Stomach (tissue), 4 donors: Measurements from ENCODE around the gene STK31.

ENCODE experiments used
- POLR2A ChIP-seq, 4 donors: fragments of 450-650 bp; IDR thresholded peaks; one replicate each; pipeline ENCODE4 v1.6.1; 2016; ENCODE audit warnings: antibody characterized with exemption in 4 of 4, control low read depth in 2 of 4, mild to moderate bottlenecking in 1 of 4, moderate library complexity in 1 of 4
- POLR2AphosphoS5 ChIP-seq, 3 donors: sonication (generic); formaldehyde crosslinking; IDR thresholded peaks; one replicate each; pipeline ENCODE4 v1.6.1; 2016; ENCODE audit warnings: antibody characterized with exemption in 3 of 3
- TF ChIP-seq, protein P1 (sequence below), 7 experiments: fragments of 450-650 bp in 4 of 7; fragments of 200-600 bp in 3 of 7; sonication (generic) in 3 of 7; IDR thresholded peaks; one replicate each; pipeline ENCODE4 v1.5.1; 2016 to 2019; ENCODE audit warnings: antibody characterized with exemption in 7 of 7, control low read depth in 2 of 7, mild to moderate bottlenecking in 1 of 7

DNA sequence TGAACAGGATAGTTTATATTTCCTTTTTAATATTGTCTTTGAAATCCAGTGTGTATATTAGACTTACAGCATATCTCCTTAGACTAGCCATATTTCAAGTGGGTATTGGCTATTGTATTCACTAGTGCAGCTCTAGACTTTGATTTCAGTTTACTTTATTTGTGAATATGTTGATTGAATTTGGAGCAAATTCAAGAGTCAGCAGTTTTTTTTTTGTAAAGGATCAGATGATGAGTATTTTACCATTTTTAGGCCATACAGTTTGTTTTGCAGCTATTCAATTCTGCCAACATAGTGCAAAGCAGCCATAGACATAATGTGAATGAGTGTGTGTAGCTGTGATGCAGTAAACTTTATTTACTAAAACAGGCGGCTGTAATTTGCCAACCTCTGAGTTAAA lies 4.6 kb downstream of the STK31 start:
- TF ChIP-seq, protein P1, sequence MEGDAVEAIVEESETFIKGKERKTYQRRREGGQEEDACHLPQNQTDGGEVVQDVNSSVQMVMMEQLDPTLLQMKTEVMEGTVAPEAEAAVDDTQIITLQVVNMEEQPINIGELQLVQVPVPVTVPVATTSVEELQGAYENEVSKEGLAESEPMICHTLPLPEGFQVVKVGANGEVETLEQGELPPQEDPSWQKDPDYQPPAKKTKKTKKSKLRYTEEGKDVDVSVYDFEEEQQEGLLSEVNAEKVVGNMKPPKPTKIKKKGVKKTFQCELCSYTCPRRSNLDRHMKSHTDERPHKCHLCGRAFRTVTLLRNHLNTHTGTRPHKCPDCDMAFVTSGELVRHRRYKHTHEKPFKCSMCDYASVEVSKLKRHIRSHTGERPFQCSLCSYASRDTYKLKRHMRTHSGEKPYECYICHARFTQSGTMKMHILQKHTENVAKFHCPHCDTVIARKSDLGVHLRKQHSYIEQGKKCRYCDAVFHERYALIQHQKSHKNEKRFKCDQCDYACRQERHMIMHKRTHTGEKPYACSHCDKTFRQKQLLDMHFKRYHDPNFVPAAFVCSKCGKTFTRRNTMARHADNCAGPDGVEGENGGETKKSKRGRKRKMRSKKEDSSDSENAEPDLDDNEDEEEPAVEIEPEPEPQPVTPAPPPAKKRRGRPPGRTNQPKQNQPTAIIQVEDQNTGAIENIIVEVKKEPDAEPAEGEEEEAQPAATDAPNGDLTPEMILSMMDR (IDR thresholded peaks at IDR 0.05) = no peak
- TF ChIP-seq POLR2AphosphoS5 (IDR thresholded peaks at IDR 0.05) (no peak), POLR2A (IDR thresholded peaks at IDR 0.05) (no peak)
